ENCODE data around the gene CDC42SE2. TPM values are rescaled to one million over a fixed set of nuclear protein-coding genes. Genes with fewer than 3 reads are reported as not detected.

The CDC42SE2 gene
- total RNA-seq, 1 experiment from 2014 or later = 23.2 TPM

DNA sequence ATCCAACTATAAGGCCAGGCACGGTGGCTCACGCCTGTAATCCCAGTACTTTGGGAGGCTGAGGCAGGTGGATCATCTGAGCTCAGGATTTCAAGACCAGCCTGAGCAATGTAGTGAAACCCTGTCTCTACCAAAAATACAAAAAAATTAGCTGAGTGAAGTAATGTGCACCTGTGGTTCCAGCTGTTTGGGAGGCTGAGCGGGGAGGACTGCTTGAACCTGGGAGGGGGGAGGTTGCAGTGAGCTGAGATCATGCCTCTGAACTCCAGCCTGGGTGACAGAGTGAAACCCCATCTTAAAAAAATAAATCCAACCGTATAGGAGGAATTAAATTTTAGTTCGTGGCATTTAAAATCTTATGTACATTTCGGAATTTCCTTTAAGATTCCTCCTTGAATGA lies 123.4 kb downstream of the CDC42SE2 start:
- H3K4me3 Mint-ChIP-seq = no peak overlapping the region
- WGBS (ENCODE audit: extremely low coverage, insufficient read length, low lambda C conversion rate) = no CpG with 5 or more reads among the region's 6 CpGs
- Histone ChIP-seq H3K23ac (ENCODE audit: insufficient read length, low read depth, low read length) (no peak overlapping the region), H2BK12ac (ENCODE audit: insufficient read length, low read depth, low read length) (no peak overlapping the region), H4K5ac (ENCODE audit: insufficient read length, low read depth, low read length) (no peak overlapping the region), H3K4me2 (ENCODE audit: insufficient read depth, insufficient read length, low read length) (no peak overlapping the region), H3K56ac (ENCODE audit: insufficient read length, low read depth, low read length) (no peak overlapping the region), H2BK5ac (ENCODE audit: insufficient read length, low read length) (no peak overlapping the region), H3K9ac (ENCODE audit: extremely low read depth, insufficient read length, low read length) (no peak overlapping the region), H2AK5ac (ENCODE audit: insufficient read length, low read length) (no peak overlapping the region), H3K79me1 (ENCODE audit: insufficient read depth, low read depth, low read length, poor library complexity, severe bottlenecking) (no peaks in the 10 kb centered on the region), H3K27ac (ENCODE audit: insufficient read length, low read depth, low read length) (no peak overlapping the region), H4K20me1 (ENCODE audit: control insufficient read depth, insufficient read depth, insufficient read length) (no peaks in the 10 kb centered on the region), H2BK20ac (ENCODE audit: low read depth, low read length, poor library complexity, severe bottlenecking) (no peak overlapping the region), H2AFZ (ENCODE audit: low read length) (no peak overlapping the region), H3K9me3 (ENCODE audit: control insufficient read depth, low read depth, low read length) (no peaks in the 10 kb centered on the region), H3K4me1 (ENCODE audit: insufficient read depth, low read length) (no peaks in the 10 kb centered on the region), H4K8ac (replicated peaks; ENCODE audit: insufficient read length, low read depth, low read length) (no peak overlapping the region), H2BK15ac (ENCODE audit: low read depth, low read length) (no peak overlapping the region), H3T11ph (ENCODE audit: low read length) (no peak overlapping the region), H3K4ac (ENCODE audit: low read depth, low read length) (no peak overlapping the region), H3K23me2 (ENCODE audit: insufficient read length, low read depth, low read length, poor library complexity, severe bottlenecking) (no peaks in the 10 kb centered on the region), H3K14ac (ENCODE audit: insufficient read depth, low read length) (no peak overlapping the region), H2BK120ac (ENCODE audit: low read depth, low read length, poor library complexity, severe bottlenecking) (no peak overlapping the region), H4K91ac (ENCODE audit: insufficient read length, low read depth, low read length) (no peak overlapping the region), H3K27me3 (ENCODE audit: insufficient read depth, low read length) (no peaks in the 10 kb centered on the region), H3K79me2 (ENCODE audit: insufficient read depth, low read length) (no peaks in the 10 kb centered on the region), H3K18ac (ENCODE audit: insufficient read length, low read depth, low read length) (no peak overlapping the region)
- H3K36me3 Mint-ChIP-seq (ENCODE audit: insufficient read depth in 1 of 3, low read depth in 3 of 3) = peaks cover 4 to 15% (median 11%) of the 10 kb centered on the region in 3 experiments; a peak in 5 of 7 replicates
- no peaks in the 10 kb centered on the region; the same call in 1 of the 2 replicates for H3K27me3 Mint-ChIP-seq (ENCODE audit: low read depth)
- H3K27ac Mint-ChIP-seq = peak overlapping the region in 1 of 3 experiments; percentile 59; a peak in 1 of 7 replicates
- peaks cover 7 to 10% of the 10 kb centered on the region in 2 experiments; a peak in 3 of 4 replicates for H3K4me1 Mint-ChIP-seq
- TF ChIP-seq, protein P1, sequence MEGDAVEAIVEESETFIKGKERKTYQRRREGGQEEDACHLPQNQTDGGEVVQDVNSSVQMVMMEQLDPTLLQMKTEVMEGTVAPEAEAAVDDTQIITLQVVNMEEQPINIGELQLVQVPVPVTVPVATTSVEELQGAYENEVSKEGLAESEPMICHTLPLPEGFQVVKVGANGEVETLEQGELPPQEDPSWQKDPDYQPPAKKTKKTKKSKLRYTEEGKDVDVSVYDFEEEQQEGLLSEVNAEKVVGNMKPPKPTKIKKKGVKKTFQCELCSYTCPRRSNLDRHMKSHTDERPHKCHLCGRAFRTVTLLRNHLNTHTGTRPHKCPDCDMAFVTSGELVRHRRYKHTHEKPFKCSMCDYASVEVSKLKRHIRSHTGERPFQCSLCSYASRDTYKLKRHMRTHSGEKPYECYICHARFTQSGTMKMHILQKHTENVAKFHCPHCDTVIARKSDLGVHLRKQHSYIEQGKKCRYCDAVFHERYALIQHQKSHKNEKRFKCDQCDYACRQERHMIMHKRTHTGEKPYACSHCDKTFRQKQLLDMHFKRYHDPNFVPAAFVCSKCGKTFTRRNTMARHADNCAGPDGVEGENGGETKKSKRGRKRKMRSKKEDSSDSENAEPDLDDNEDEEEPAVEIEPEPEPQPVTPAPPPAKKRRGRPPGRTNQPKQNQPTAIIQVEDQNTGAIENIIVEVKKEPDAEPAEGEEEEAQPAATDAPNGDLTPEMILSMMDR (conservative IDR thresholded peaks at IDR 0.05) = no peak
- no peaks in the 10 kb centered on the region for H3K9me3 Mint-ChIP-seq
- DNase-seq = no peak
